ENCODE data around the gene CALU. TPM values are rescaled to one million over a fixed set of nuclear protein-coding genes. Genes with fewer than 3 reads are reported as not detected.

CALU gene
- total RNA-seq, 2 donors from 2014 or later = 28.6 to 48.9 TPM

- DNase-seq (ENCODE audit: low spot score in 2 of 2) (no peak), ATAC-seq (peak in 1 of 2 donors; percentile 6)
- Mint-ChIP-seq H3K36me3 (no peaks in the 10 kb centered on the region), H3K27ac (peak overlapping the region in 1 of 2 donors; percentile 65), H3K9me3 (no peaks in the 10 kb centered on the region)
Observed at GRCh38 chr7:128790315-128791041, 51.3 kb downstream of the CALU start.

GRCh38 chr7:128791121-128791971 is 52.2 kb downstream of the CALU start, which contains the start of gene CCDC136:
Gene CCDC136, plus strand, starts transcription at chr7:128791968. Its CDS starts 444 bp downstream, at chr7:128792412.
- DNase-seq (ENCODE audit: low spot score in 2 of 2) = peak; percentile 74
- peak; percentile 90 to 95 for ATAC-seq
- Mint-ChIP-seq H3K27ac (peak within 1 kb of the TSS; percentile 45 to 80), H3K36me3 (no peaks in the 10 kb centered on the region), H3K9me3 (no peaks in the 10 kb centered on the region)

GRCh38 chr7:128791972-128792327 is 52.8 kb downstream of the CALU start:
- Mint-ChIP-seq H3K36me3 (no peaks in the 10 kb centered on the region), H3K27ac (peak overlapping the region in 1 of 2 donors; percentile 80), H3K9me3 (no peaks in the 10 kb centered on the region)
- DNase-seq (ENCODE audit: low spot score in 2 of 2) = no peak
- ATAC-seq = no peak

- Mint-ChIP-seq H3K9me3 (no peaks in the 10 kb centered on the region), H3K27ac (no peak overlapping the region), H3K36me3 (no peaks in the 10 kb centered on the region)
- ATAC-seq (no peak), DNase-seq (ENCODE audit: low spot score in 2 of 2) (no peak)
Observed at GRCh38 chr7:128792471-128793180, 53.5 kb downstream of the CALU start.

- Mint-ChIP-seq H3K9me3 (no peaks in the 10 kb centered on the region), H3K27ac (no peak overlapping the region), H3K36me3 (no peaks in the 10 kb centered on the region)
- ATAC-seq (no peak), DNase-seq (ENCODE audit: low spot score in 2 of 2) (no peak)
Observed at GRCh38 chr7:128793181-128793547, 54.0 kb downstream of the CALU start.

GRCh38 chr7:128794020-128794419 is 54.9 kb downstream of the CALU start:
- peak in 1 of 2 donors; percentile 28 for DNase-seq (ENCODE audit: low spot score in 2 of 2)
- no peaks in the 10 kb centered on the region for H3K36me3 Mint-ChIP-seq
- no peaks in the 10 kb centered on the region for H3K9me3 Mint-ChIP-seq
- no peak overlapping the region for H3K27ac Mint-ChIP-seq
- ATAC-seq = no peak

GRCh38 chr7:128794436-128794835 is 55.3 kb downstream of the CALU start:
- Mint-ChIP-seq H3K27ac (no peak overlapping the region), H3K36me3 (no peaks in the 10 kb centered on the region), H3K9me3 (no peaks in the 10 kb centered on the region)
- no peak for ATAC-seq
- DNase-seq (ENCODE audit: low spot score in 2 of 2) = no peak

- no peak for DNase-seq (ENCODE audit: low spot score in 2 of 2)
- Mint-ChIP-seq H3K9me3 (no peaks in the 10 kb centered on the region), H3K27ac (no peak overlapping the region), H3K36me3 (no peaks in the 10 kb centered on the region)
- no peak for ATAC-seq
Observed at GRCh38 chr7:128795129-128795528, 56.0 kb downstream of the CALU start.

GRCh38 chr7:128796327-128796726 is 57.2 kb downstream of the CALU start:
- no peak overlapping the region for H3K27ac Mint-ChIP-seq
- no peaks in the 10 kb centered on the region for H3K9me3 Mint-ChIP-seq
- DNase-seq (ENCODE audit: low spot score in 2 of 2) (no peak), ATAC-seq (no peak)
- peaks cover 0 to 5% of the 10 kb centered on the region in 2 donors for H3K36me3 Mint-ChIP-seq

- peaks cover 0 to 6% of the 10 kb centered on the region in 2 donors for H3K36me3 Mint-ChIP-seq
- no peaks in the 10 kb centered on the region for H3K9me3 Mint-ChIP-seq
- no peak for DNase-seq (ENCODE audit: low spot score in 2 of 2)
- H3K27ac Mint-ChIP-seq = no peak overlapping the region
- ATAC-seq = no peak
Observed at GRCh38 chr7:128799451-128799850, 60.3 kb downstream of the CALU start.

- peaks cover 0 to 6% of the 10 kb centered on the region in 2 donors for H3K36me3 Mint-ChIP-seq
- H3K9me3 Mint-ChIP-seq = no peaks in the 10 kb centered on the region
- H3K27ac Mint-ChIP-seq = no peak overlapping the region
- ATAC-seq (peak in 1 of 2 donors; percentile 52), DNase-seq (ENCODE audit: low spot score in 2 of 2) (no peak)
Observed at GRCh38 chr7:128800567-128800966, 61.4 kb downstream of the CALU start.

- Mint-ChIP-seq H3K36me3 (peaks cover 0 to 6% of the 10 kb centered on the region in 2 donors), H3K27ac (peak overlapping the region in 1 of 2 donors; percentile 12), H3K9me3 (no peaks in the 10 kb centered on the region)
- DNase-seq (ENCODE audit: low spot score in 2 of 2) (no peak), ATAC-seq (no peak)
Observed at GRCh38 chr7:128801003-128801402, 61.8 kb downstream of the CALU start.

GRCh38 chr7:128801667-128802418 is 62.7 kb downstream of the CALU start:
- ATAC-seq = no peak
- DNase-seq (ENCODE audit: low spot score in 2 of 2) = no peak
- Mint-ChIP-seq H3K27ac (no peak overlapping the region), H3K36me3 (peaks cover 0 to 6% of the 10 kb centered on the region in 2 donors), H3K9me3 (no peaks in the 10 kb centered on the region)

GRCh38 chr7:128804484-128804883 is 65.3 kb downstream of the CALU start:
- no peak overlapping the region for H3K27ac Mint-ChIP-seq

GRCh38 chr7:128805225-128805624 is 66.1 kb downstream of the CALU start:
- no peak overlapping the region for H3K27ac Mint-ChIP-seq
- no peaks in the 10 kb centered on the region for H3K9me3 Mint-ChIP-seq
- no peak for ATAC-seq
- DNase-seq (ENCODE audit: low spot score in 2 of 2) = no peak
- H3K36me3 Mint-ChIP-seq = peaks cover 0 to 6% of the 10 kb centered on the region in 2 donors

More at GRCh38 chr7:128804484-128804883, 65.3 kb downstream of the CALU start:
- no peak for DNase-seq (ENCODE audit: low spot score in 2 of 2)
- Mint-ChIP-seq H3K9me3 (no peaks in the 10 kb centered on the region), H3K36me3 (peaks cover 0 to 6% of the 10 kb centered on the region in 2 donors)
- no peak for ATAC-seq

GRCh38 chr7:128807191-128807590 is 68.0 kb downstream of the CALU start:
- H3K36me3 Mint-ChIP-seq = no peaks in the 10 kb centered on the region
- ATAC-seq (no peak), DNase-seq (ENCODE audit: low spot score in 2 of 2) (no peak)
- H3K9me3 Mint-ChIP-seq = no peaks in the 10 kb centered on the region
- no peak overlapping the region for H3K27ac Mint-ChIP-seq

Data from activated naive CD4-positive, alpha-beta T cell treated with anti-CD3 and anti-CD28 coated beads, Interleukin-2, amount 50 U/mL, for 72 hours (primary cell).